ENCODE data around the gene ZC3H14.

The ZC3H14 gene

GRCh38 chr14:88618476-88618875 is 55.6 kb downstream of the ZC3H14 start:
- Histone ChIP-seq H3K4me3 (ENCODE audit: low read depth, low read length) (no peak overlapping the region), H3K27ac (ENCODE audit: extremely low read depth, low read depth, low read length) (no peak overlapping the region), H3K4me1 (ENCODE audit: control insufficient read depth, insufficient read depth, low read length) (peaks cover 3% of the 10 kb centered on the region; the same call in 1 of the 2 replicates), H3K36me3 (ENCODE audit: control insufficient read depth in 2 of 2, insufficient read depth in 1 of 2, low read length in 2 of 2) (peaks cover 17 to 34% of the 10 kb centered on the region in 2 experiments), H3K9me3 (ENCODE audit: control insufficient read depth, insufficient read depth, low read depth, low read length) (no peaks in the 10 kb centered on the region)
- ChIA-PET POLR2A (no interaction called here), CTCF (no interaction called here)
- TF ChIP-seq ZNF548 (tag by site-specific recombination; IDR thresholded peaks at IDR 0.05): no peak
- no peak for TF ChIP-seq HOXC10 (CRISPR knock-in tag; IDR thresholded peaks at IDR 0.05)
- no peak for TF ChIP-seq HOXD13 (CRISPR knock-in tag; IDR thresholded peaks at IDR 0.05; ENCODE audit: borderline replicate concordance)
- TF ChIP-seq ZNF449 (tag by site-specific recombination; IDR thresholded peaks at IDR 0.05): no peak
- TF ChIP-seq ZNF600 (tag by site-specific recombination; IDR thresholded peaks at IDR 0.05): no peak
- TF ChIP-seq ZNF433 (tag by site-specific recombination; IDR thresholded peaks at IDR 0.05; ENCODE audit: low read depth): no peak
- TF ChIP-seq ZNF324 (tag by site-specific recombination; IDR thresholded peaks at IDR 0.05): no peak
- no peak for TF ChIP-seq SALL2 (tag by site-specific recombination; IDR thresholded peaks at IDR 0.05; ENCODE audit: borderline replicate concordance)
- TF ChIP-seq ZNF148 (tag by site-specific recombination; IDR thresholded peaks at IDR 0.05; ENCODE audit: borderline replicate concordance): no peak
- TF ChIP-seq YY2 (tag by site-specific recombination; IDR thresholded peaks at IDR 0.05): no peak
- no peak for TF ChIP-seq ZNF580 (tag by site-specific recombination; IDR thresholded peaks at IDR 0.05)

DNA sequence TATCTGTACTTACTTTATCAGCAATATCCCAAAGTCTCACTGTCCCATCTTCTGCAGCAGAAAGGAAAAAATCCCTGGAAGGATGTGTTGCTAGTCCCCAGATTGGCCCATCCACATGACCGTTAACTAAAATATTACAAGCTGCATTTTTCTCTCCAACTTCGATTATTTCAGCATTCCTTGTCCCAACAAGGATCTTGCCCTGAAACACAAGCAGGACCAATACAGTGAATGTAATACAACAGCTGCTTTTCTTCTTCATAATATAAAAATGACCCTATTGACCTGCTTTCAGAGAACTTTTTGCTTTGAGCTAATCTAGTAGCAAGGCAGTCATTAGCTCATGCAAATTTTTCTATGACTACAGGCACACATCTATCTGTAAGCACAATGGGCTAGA is 58.3 kb downstream of the ZC3H14 start:
- Histone ChIP-seq H3K4me1 (ENCODE audit: control insufficient read depth, insufficient read depth, low read length) (no peaks in the 10 kb centered on the region), H3K9me3 (ENCODE audit: control insufficient read depth, insufficient read depth, low read depth, low read length) (no peaks in the 10 kb centered on the region), H3K36me3 (ENCODE audit: control insufficient read depth in 2 of 2, insufficient read depth in 1 of 2, low read length in 2 of 2) (peaks cover 8 to 17% of the 10 kb centered on the region in 2 experiments; a peak in 2 of 3 replicates), H3K27ac (ENCODE audit: extremely low read depth, low read depth, low read length) (no peak overlapping the region), H3K4me3 (ENCODE audit: low read depth, low read length) (no peak overlapping the region)
- ChIA-PET POLR2A (no interaction called here), CTCF (interaction anchor here (0.7 kb wide), 1 partner anchor 203 kb away, joined by 3 read pairs; the partner anchor contains the start of gene TTC8)
- no peak for TF ChIP-seq ZNF114 (tag by site-specific recombination; IDR thresholded peaks at IDR 0.05)
- no peak for TF ChIP-seq ZNF280C (tag by site-specific recombination; IDR thresholded peaks at IDR 0.05)
- no peak for TF ChIP-seq ZNF777 (tag by site-specific recombination; IDR thresholded peaks at IDR 0.05; ENCODE audit: borderline replicate concordance)
- no peak for TF ChIP-seq SCRT1 (tag by site-specific recombination; IDR thresholded peaks at IDR 0.05; ENCODE audit: borderline replicate concordance)
- no peak for TF ChIP-seq PRDM10 (tag by site-specific recombination; IDR thresholded peaks at IDR 0.05)
- no peak for TF ChIP-seq ZNF148 (tag by site-specific recombination; IDR thresholded peaks at IDR 0.05; ENCODE audit: borderline replicate concordance)
- no peak for TF ChIP-seq HOXA7 (CRISPR knock-in tag; IDR thresholded peaks at IDR 0.05; ENCODE audit: borderline replicate concordance)
- no peak for TF ChIP-seq KLF1 (tag by site-specific recombination; IDR thresholded peaks at IDR 0.05)
- no peak for TF ChIP-seq WT1 (tag by site-specific recombination; IDR thresholded peaks at IDR 0.05)
- no peak for TF ChIP-seq MEIS1 (CRISPR knock-in tag; IDR thresholded peaks at IDR 0.05; ENCODE audit: borderline replicate concordance)
- no peak for TF ChIP-seq ZNF501 (tag by site-specific recombination; IDR thresholded peaks at IDR 0.05)
- no peak for TF ChIP-seq ZNF335 (tag by site-specific recombination; conservative IDR thresholded peaks at IDR 0.05)
- no peak for TF ChIP-seq GLI2 (tag by site-specific recombination; IDR thresholded peaks at IDR 0.05; ENCODE audit: borderline replicate concordance, low read depth)

All from HEK293 (cell line).